Left lung (tissue), 10 donors: Measurements from ENCODE around the gene SHH. TPM values are rescaled to one million over a fixed set of nuclear protein-coding genes. Genes with fewer than 3 reads are reported as not detected.

Experiments used
- ATAC-seq: fragments of 200-7000 bp; cut with Tn5 transposase; one replicate; pipeline ENCODE4 v1.9.1; 2020; ENCODE audit warnings: moderate library complexity
- DNase-seq, 4 donors: peaks; one replicate each; pipeline ENCODE4 v3.0.0-alpha.2; 2013 to 2020
- H3K27ac ChIP-seq, 2 donors: fragments of 200-600 bp; sonication (generic) in 1 of 2; one replicate each; pipeline versions ENCODE4 v1.5.0 to v1.8.0; 2020 to 2021
- H3K27me3 ChIP-seq, 2 donors: fragments of 200-600 bp; sonication (generic) in 1 of 2; one replicate each; pipeline versions ENCODE4 v1.5.0 to v1.8.0; 2020 to 2021
- H3K36me3 ChIP-seq, 2 donors: fragments of 200-600 bp; sonication (generic) in 1 of 2; one replicate each; pipeline versions ENCODE4 v1.5.0 to v1.8.0; 2020 to 2021
- H3K4me1 ChIP-seq, 2 donors: fragments of 200-600 bp; one replicate each; pipeline ENCODE4 v1.8.0; 2021
- H3K4me3 ChIP-seq, 2 donors: fragments of 200-600 bp; sonication (generic) in 1 of 2; one replicate each; pipeline versions ENCODE4 v1.5.0 to v1.8.0; 2020 to 2021; ENCODE audit warnings: mild to moderate bottlenecking in 1 of 2
- H3K9me3 ChIP-seq, 2 donors: fragments of 200-600 bp; sonication (generic) in 1 of 2; one replicate each; pipeline versions ENCODE4 v1.5.0 to v1.8.0; 2020 to 2021
- intact Hi-C, 2 donors: fragments of 100-400 bp; cut with DNase I; formaldehyde crosslinking; loops; one replicate each; pipeline versions ENCODE4 v1.11.2 to v1.14.2; 2022
- polyA plus RNA-seq, 6 donors: library from polyadenylated mRNA; unstranded; fragments of 120-200 nt; gene quantifications; one replicate each; pipeline ENCODE4 v1.2.1, GENCODE V29; 2013; ENCODE audit not compliant: insufficient read length in 6 of 6
- total RNA-seq, 2 donors: library from RNA; stranded (reverse); fragmentation: NEBNext Ultra II Directional; extraction: Animal tissue kit (Norgen Biotek cat#: 25700); gene quantifications; one replicate each; pipeline ENCODE4 v1.2.1, GENCODE V29; 2021
- TF ChIP-seq, protein P1 (sequence below), 2 donors: fragments of 200-600 bp; sonication (generic) in 1 of 2; IDR thresholded peaks; one replicate each; pipeline versions ENCODE4 v1.5.0 to v1.8.0; 2021; ENCODE audit warnings: antibody characterized with exemption in 2 of 2
- donor health status: DM: no; HTN: yes; CAD: no.
- donor health status: DM: no; HTN: no; CAD: no.

Gene SHH
- total and polyA plus RNA-seq, 8 donors: 4.4 to 24.7 (median 15.4) TPM

DNA sequence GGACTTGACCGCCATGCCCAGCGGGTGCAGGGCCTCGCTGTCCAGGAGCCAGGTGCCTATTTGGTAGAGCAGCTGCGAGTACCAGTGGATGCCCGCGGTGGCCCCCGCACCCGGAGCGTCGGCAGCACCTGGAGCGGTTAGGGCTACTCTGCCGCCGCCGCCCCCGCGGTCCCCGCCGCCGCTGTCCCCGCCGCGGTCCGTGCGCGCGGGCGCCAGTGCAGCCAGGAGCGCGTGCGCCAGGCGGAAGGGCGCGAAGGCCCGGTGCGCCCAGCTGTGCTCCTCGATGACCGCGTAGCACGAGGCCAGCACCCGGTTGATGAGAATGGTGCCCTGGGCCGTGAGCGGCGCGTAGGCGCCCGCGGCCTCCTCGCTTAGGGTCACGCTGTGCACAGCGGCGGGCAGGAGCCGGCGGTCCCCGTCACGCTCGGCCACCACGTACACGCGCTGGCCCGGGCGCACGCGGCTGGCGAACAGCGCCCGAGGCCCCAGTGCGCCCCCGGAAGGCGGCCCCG lies 9.3 kb downstream of the SHH start:
- TF ChIP-seq, protein P1, sequence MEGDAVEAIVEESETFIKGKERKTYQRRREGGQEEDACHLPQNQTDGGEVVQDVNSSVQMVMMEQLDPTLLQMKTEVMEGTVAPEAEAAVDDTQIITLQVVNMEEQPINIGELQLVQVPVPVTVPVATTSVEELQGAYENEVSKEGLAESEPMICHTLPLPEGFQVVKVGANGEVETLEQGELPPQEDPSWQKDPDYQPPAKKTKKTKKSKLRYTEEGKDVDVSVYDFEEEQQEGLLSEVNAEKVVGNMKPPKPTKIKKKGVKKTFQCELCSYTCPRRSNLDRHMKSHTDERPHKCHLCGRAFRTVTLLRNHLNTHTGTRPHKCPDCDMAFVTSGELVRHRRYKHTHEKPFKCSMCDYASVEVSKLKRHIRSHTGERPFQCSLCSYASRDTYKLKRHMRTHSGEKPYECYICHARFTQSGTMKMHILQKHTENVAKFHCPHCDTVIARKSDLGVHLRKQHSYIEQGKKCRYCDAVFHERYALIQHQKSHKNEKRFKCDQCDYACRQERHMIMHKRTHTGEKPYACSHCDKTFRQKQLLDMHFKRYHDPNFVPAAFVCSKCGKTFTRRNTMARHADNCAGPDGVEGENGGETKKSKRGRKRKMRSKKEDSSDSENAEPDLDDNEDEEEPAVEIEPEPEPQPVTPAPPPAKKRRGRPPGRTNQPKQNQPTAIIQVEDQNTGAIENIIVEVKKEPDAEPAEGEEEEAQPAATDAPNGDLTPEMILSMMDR (IDR thresholded peaks at IDR 0.05): no peak
- intact Hi-C loops: loop anchor here in 1 of 2 donors (10.0 kb wide), 1 partner anchor 672 kb away; no protein-coding TSS in a partner anchor
- peaks cover 59 to 98% of the 10 kb centered on the region in 2 donors for H3K27me3 ChIP-seq

DNA sequence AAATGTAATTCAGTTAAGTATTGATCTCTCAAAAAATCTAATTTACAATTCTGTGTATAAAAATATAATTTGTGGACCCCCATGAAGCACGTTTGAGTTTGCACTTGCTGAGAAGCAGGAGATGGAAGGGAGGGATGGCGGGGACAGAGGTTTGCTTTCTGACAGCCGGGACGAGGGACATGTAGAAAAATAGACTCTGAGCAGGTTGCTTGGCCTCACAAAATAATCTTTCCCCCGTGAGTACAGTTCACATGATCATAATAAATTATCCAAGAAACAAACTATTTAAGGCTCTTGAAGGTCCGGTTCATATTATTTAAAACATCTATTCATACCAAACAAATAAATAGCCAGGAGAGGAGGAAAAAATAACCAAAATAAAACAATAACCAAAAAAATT lies 10.0 kb downstream of the SHH start:
- TF ChIP-seq, protein P1 (IDR thresholded peaks at IDR 0.05): no peak
- Histone ChIP-seq H3K4me1 (peaks cover 23 to 45% of the 10 kb centered on the region in 2 donors), H3K27ac (no peak overlapping the region), H3K27me3 (peaks cover 56 to 98% of the 10 kb centered on the region in 2 donors), H3K4me3 (no peak overlapping the region), H3K9me3 (no peaks in the 10 kb centered on the region), H3K36me3 (no peaks in the 10 kb centered on the region)
- intact Hi-C loops: loop anchor here in 1 of 2 donors (10.0 kb wide), 1 partner anchor 673 kb away; no protein-coding TSS in a partner anchor
- no peak for DNase-seq
- no peak for ATAC-seq

More for the DNA sequence above, 9.3 kb downstream of the SHH start:
- DNase-seq: peak in 1 of 4 donors; percentile 64
- no peaks in the 10 kb centered on the region for H3K9me3 ChIP-seq
- H3K4me1 ChIP-seq: peaks cover 23 to 52% of the 10 kb centered on the region in 2 donors
- H3K27ac ChIP-seq: peak overlapping the region; percentile 62 to 69
- H3K4me3 ChIP-seq: peak overlapping the region; percentile 13 to 31
- ATAC-seq: no peak
- no peaks in the 10 kb centered on the region for H3K36me3 ChIP-seq

DNA sequence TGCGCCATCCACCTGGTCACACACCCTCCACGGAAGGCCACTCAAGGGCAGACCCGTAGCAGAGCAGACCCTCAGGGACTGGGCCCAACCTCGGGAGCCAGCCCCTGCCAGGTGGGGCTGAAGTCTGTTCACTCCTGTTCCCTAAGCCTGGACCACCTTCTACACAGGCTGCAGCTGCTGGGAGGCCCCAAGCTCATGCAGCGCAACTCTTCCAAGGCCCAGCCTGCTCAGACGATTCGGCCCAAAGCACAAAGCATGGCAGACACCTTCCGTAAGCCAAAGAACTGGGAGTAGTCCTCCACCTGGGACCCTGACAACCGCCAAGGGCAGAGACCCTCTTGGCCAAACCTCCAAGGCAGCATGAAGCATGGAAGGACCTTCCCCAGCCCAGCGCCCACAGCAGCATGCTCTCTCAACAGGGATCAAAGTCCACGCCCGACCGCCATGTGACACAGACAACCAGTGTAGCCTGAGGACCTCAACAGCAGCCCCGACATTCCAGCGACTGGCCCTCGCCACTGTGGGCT lies 11.5 kb downstream of the SHH start:
- ATAC-seq (no peak), DNase-seq (peak in 1 of 4 donors; percentile 56)
- intact Hi-C loops: loop anchor here in 1 of 2 donors (10.0 kb wide), 1 partner anchor 674 kb away; no protein-coding TSS in a partner anchor
- TF ChIP-seq, protein P1 (IDR thresholded peaks at IDR 0.05): no peak
- Histone ChIP-seq H3K27me3 (peaks cover 43 to 98% of the 10 kb centered on the region in 2 donors), H3K27ac (no peak overlapping the region), H3K4me3 (no peak overlapping the region), H3K4me1 (peaks cover 14 to 40% of the 10 kb centered on the region in 2 donors), H3K36me3 (no peaks in the 10 kb centered on the region), H3K9me3 (no peaks in the 10 kb centered on the region)

DNA sequence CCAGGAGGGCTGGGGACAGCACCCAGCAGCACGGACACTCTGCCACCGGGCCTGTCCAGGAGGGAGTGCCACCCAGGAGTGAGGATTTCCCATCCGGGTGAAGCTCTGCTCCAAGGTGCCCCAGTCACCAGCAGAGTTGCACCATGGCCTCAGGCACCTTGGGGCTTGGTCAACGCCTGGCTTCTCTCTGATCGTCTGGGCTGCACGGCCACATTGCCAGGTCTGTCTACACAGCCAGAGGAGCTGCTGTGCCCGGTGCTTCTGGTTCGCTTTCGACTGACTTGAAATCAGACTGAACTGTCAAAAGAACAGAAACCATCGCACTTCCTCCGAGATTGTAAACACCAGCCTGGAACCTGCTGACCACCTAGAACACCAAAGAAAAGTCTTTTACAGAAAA lies 12.0 kb downstream of the SHH start:
- H3K9me3 ChIP-seq: no peaks in the 10 kb centered on the region
- ATAC-seq (no peak), DNase-seq (peak in 1 of 4 donors; percentile 49)
- no peak overlapping the region for H3K4me3 ChIP-seq
- TF ChIP-seq, protein P1 (IDR thresholded peaks at IDR 0.05): no peak
- intact Hi-C loops: loop anchor here in 1 of 2 donors (10.0 kb wide), 1 partner anchor 674 kb away; no protein-coding TSS in a partner anchor
- H3K27ac ChIP-seq: no peak overlapping the region
- H3K36me3 ChIP-seq: no peaks in the 10 kb centered on the region
- H3K4me1 ChIP-seq: peaks cover 9 to 35% of the 10 kb centered on the region in 2 donors
- peaks cover 38 to 98% of the 10 kb centered on the region in 2 donors for H3K27me3 ChIP-seq

DNA sequence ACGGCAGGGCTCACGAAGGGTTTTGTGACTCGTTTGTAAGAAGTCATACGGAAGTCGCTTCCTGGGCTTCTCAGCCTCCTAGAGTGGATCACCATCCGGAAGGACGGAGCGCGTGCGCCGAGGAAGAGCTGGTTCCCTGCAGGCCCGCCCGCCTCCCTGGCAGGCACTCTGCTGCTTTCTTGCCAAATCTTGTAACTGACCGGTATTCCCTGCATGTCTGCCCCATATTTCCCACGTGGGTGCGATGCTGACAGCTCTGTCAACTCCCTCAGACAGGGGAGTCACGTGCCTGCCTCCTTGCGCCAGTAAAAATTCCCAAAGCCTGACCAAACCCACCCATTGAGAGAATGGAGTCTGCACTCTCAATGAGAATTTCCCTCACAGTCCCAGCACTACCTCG lies 12.7 kb downstream of the SHH start:
- Histone ChIP-seq H3K27ac (no peak overlapping the region), H3K9me3 (no peaks in the 10 kb centered on the region), H3K4me1 (peaks cover under 1 to 27% of the 10 kb centered on the region in 2 donors), H3K36me3 (no peaks in the 10 kb centered on the region), H3K4me3 (no peak overlapping the region), H3K27me3 (peaks cover 30 to 91% of the 10 kb centered on the region in 2 donors)
- TF ChIP-seq, protein P1 (IDR thresholded peaks at IDR 0.05): no peak
- DNase-seq (peak in 1 of 4 donors; percentile 62), ATAC-seq (no peak)
- intact Hi-C loops: loop anchor here in 1 of 2 donors (10.0 kb wide), 1 partner anchor 1015 kb away; no protein-coding TSS in a partner anchor
